Breast epithelium (tissue), 4 donors: ENCODE measurements around the gene PPP3CB. TPM values are rescaled to one million over a fixed set of nuclear protein-coding genes. Genes with fewer than 3 reads are reported as not detected.

Source experiments
- DNase-seq, 2 donors: peaks; one replicate each; pipeline ENCODE4 v3.0.0-alpha.2; 2019; ENCODE audit warnings: low spot score in 2 of 2
- H3K27ac ChIP-seq, 2 donors: fragments of 200-600 bp; sonication (generic) in 1 of 2; one replicate each; pipeline ENCODE4 v1.5.1; 2016 to 2019; ENCODE audit warnings: mild to moderate bottlenecking in 1 of 2
- H3K27me3 ChIP-seq, 2 donors: fragments of 200-600 bp; sonication (generic) in 1 of 2; one replicate each; pipeline versions ENCODE4 v1.5.1 to v1.6.0; 2017 to 2019; ENCODE audit warnings: control low read depth in 1 of 2, mild to moderate bottlenecking in 1 of 2
- H3K36me3 ChIP-seq: fragments of 200-600 bp; one replicate; pipeline ENCODE4 v1.5.1; 2019
- H3K4me1 ChIP-seq, 2 donors: fragments of 200-600 bp; sonication (generic); one replicate each; pipeline ENCODE4 v1.5.1; 2016 to 2019; ENCODE audit warnings: control low read depth in 1 of 2
- H3K4me3 ChIP-seq, 3 donors: fragments of 200-600 bp; sonication (generic); 1 replicate in 2 of 3; 2 replicates in 1 of 3; pipeline ENCODE4 v1.5.1; 2016 to 2019; ENCODE audit warnings: mild to moderate bottlenecking in 3 of 3, moderate library complexity in 2 of 3
- H3K9me3 ChIP-seq, 2 donors: fragments of 200-600 bp; sonication (generic) in 1 of 2; one replicate each; pipeline ENCODE4 v1.5.1; 2016 to 2019; ENCODE audit warnings: control low read depth in 1 of 2
- POLR2A ChIP-seq: fragments of 450-650 bp; IDR thresholded peaks from one replicate; pipeline ENCODE4 v1.6.1; 2016; ENCODE audit warnings: antibody characterized with exemption, mild to moderate bottlenecking, moderate library complexity
- POLR2AphosphoS5 ChIP-seq, 3 donors: sonication (generic); formaldehyde crosslinking; IDR thresholded peaks; one replicate each; pipeline ENCODE4 v1.6.1; 2017; ENCODE audit warnings: antibody characterized with exemption in 3 of 3
- intact Hi-C: fragments of 100-400 bp; cut with DNase I; formaldehyde crosslinking; loops from one replicate; pipeline ENCODE4 v1.15.1; 2023; ENCODE audit warnings: low total_unique reads
- total RNA-seq, 3 donors: library from RNA; depleted of rRNA; stranded (reverse); fragments of >200 nt; gene quantifications; one replicate each; pipeline ENCODE4 v1.1.0, GENCODE V29; 2016
- TF ChIP-seq, protein P1 (sequence below), 3 donors: fragments of 450-650 bp; IDR thresholded peaks; one replicate each; pipeline ENCODE4 v1.5.1; 2016 to 2017; ENCODE audit warnings: antibody characterized with exemption in 3 of 3, mild to moderate bottlenecking in 3 of 3, moderate library complexity in 3 of 3

PPP3CB gene
- total RNA-seq, 3 donors from 2014 or later: 42.0 to 79.0 (median 49.5) TPM

DNA sequence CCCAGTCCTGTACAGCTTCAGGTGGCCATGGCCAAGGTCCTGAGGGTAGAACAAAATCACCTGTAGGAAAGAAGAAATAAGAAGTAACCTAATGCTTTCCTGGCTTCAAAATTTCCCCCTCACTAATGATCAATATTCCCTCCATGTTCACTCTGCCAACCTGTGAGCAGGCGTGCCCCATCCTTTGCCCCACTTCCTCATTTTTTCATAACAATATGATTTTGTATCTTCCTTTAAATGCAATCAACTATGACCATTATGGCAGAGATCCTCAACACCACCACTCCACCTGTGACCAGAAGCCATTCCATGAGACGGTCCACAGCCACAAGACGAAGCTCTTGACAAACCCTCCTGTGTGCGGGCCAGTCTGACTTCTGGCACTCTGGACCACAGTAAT is 69.5 kb downstream of the PPP3CB start:
- Histone ChIP-seq H3K9me3 (no peaks in the 10 kb centered on the region), H3K27me3 (no peaks in the 10 kb centered on the region), H3K36me3 (peaks cover 6% of the 10 kb centered on the region), H3K4me1 (no peaks in the 10 kb centered on the region), H3K4me3 (no peak overlapping the region), H3K27ac (no peak overlapping the region)
- no peak for DNase-seq
- intact Hi-C loops: no loop called here
- TF ChIP-seq POLR2A: no peak
- TF ChIP-seq POLR2AphosphoS5 (IDR thresholded peaks at IDR 0.05): no peak
- TF ChIP-seq, protein P1, sequence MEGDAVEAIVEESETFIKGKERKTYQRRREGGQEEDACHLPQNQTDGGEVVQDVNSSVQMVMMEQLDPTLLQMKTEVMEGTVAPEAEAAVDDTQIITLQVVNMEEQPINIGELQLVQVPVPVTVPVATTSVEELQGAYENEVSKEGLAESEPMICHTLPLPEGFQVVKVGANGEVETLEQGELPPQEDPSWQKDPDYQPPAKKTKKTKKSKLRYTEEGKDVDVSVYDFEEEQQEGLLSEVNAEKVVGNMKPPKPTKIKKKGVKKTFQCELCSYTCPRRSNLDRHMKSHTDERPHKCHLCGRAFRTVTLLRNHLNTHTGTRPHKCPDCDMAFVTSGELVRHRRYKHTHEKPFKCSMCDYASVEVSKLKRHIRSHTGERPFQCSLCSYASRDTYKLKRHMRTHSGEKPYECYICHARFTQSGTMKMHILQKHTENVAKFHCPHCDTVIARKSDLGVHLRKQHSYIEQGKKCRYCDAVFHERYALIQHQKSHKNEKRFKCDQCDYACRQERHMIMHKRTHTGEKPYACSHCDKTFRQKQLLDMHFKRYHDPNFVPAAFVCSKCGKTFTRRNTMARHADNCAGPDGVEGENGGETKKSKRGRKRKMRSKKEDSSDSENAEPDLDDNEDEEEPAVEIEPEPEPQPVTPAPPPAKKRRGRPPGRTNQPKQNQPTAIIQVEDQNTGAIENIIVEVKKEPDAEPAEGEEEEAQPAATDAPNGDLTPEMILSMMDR (IDR thresholded peaks at IDR 0.05): no peak

DNA sequence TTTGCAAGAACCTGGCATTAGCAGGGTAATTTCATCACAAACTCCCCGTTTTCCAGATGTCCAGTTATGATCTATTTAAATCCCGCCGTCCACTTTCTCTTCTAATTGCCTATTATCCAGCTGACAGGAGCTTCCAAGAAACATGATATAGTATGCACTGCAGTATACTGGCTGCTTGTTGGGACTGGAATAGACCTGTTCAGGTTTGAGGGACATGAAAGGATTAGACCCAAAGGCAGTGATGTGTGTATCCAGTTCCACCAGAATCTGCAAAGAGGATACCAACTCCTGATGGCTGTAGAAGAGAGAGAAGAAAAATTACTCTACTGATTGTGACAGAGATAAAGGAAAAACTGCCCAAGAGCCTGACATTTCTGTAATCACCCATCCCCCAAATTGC is 71.3 kb downstream of the PPP3CB start:
- Histone ChIP-seq H3K27me3 (no peaks in the 10 kb centered on the region), H3K9me3 (no peaks in the 10 kb centered on the region), H3K27ac (no peak overlapping the region), H3K4me3 (no peak overlapping the region), H3K4me1 (no peaks in the 10 kb centered on the region), H3K36me3 (peaks cover 6% of the 10 kb centered on the region)
- intact Hi-C loops: loop anchor here (5.0 kb wide), 1 partner anchor 303 kb away; no protein-coding TSS in a partner anchor
- TF ChIP-seq POLR2A (no peak), POLR2AphosphoS5 (IDR thresholded peaks at IDR 0.05) (no peak)
- TF ChIP-seq, protein P1 (IDR thresholded peaks at IDR 0.05): no peak
- DNase-seq: no peak

DNA sequence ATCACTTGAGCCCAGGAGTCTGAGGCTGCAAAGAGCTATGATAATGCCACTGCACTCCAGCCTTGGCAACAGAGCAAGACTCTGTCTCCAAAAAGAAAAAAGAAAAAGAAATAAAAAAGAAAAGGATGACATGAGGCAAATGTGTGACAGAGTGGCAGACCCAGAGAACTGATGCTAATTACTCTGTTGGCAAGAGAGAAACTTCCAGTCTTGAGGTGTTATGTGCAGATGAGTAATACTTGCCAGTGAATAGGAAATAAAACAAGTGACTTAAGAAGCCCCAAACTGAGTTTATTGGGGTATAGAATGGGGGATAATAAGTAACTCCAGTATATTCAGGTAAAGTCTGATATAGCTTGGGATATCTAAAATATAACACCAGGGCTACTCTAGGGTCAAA is 72.5 kb downstream of the PPP3CB start:
- DNase-seq: no peak
- Histone ChIP-seq H3K4me3 (no peak overlapping the region), H3K27me3 (no peaks in the 10 kb centered on the region), H3K4me1 (no peaks in the 10 kb centered on the region), H3K36me3 (peaks cover 6% of the 10 kb centered on the region), H3K9me3 (no peaks in the 10 kb centered on the region), H3K27ac (no peak overlapping the region)
- TF ChIP-seq POLR2AphosphoS5 (IDR thresholded peaks at IDR 0.05) (no peak), POLR2A (no peak)
- TF ChIP-seq, protein P1 (IDR thresholded peaks at IDR 0.05): no peak
- intact Hi-C loops: loop anchor here (5.0 kb wide), 1 partner anchor 304 kb away; no protein-coding TSS in a partner anchor

DNA sequence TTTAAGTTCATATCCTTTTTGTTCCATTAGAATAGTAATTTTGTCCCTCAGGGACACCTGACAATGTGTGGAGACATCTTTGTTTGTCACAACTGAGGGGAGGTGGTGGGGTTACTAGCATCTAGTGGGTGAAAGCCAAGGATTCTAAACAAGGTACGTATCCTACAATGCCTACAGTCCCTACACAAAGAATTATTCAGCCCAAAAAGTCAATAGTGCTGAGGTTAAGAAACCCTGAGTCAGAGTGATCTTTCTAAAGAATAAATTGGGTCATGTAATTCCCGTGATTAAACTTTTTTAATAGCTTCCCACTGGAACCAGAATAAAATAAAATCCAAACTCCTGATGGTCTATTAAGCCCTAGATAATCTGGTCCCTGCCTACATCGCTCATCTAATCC is 79.3 kb downstream of the PPP3CB start:
- H3K4me1 ChIP-seq: no peaks in the 10 kb centered on the region
- H3K27me3 ChIP-seq: no peaks in the 10 kb centered on the region
- H3K36me3 ChIP-seq: no peaks in the 10 kb centered on the region
- H3K27ac ChIP-seq: no peak overlapping the region
- DNase-seq: no peak
- H3K9me3 ChIP-seq: no peaks in the 10 kb centered on the region
- intact Hi-C loops: loop anchor here (10.0 kb wide), 1 partner anchor 1028 kb away; no protein-coding TSS in a partner anchor
- TF ChIP-seq POLR2AphosphoS5 (IDR thresholded peaks at IDR 0.05) (no peak), POLR2A (no peak)
- TF ChIP-seq, protein P1 (IDR thresholded peaks at IDR 0.05): no peak
- no peak overlapping the region for H3K4me3 ChIP-seq

DNA sequence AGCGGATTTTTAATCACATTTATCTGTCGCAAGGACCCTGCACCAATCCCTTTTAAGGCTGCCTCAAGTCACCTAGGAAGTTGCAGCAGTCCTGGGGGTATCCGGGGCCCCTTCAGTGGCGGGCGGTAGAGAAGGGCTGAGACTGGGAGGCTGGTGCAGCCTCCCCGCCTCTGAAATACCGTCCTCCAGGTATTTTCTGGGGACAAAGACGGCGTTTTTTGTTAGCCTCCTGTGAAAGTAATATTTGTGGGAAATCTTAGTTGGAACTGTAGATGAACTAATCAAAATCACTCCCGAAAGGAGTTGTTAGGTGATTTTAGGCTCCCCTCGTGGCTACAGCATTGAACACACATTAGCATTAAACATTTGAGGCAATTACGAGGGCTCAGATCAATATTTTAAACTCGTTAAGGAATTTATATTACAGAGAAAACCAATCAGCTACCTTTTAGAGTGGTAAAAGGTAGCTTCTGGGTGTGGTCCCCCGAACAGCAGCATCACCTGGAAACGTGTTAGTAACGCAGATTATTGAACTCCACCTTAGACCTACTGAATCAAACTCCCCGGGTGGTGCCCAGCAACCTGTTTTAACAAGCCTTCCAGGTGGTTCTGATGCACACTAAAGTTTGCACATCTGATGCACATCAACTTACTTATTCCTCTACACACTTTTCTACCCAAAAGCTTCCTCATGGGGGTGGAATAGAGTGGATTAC is 81.4 kb downstream of the PPP3CB start:
- H3K9me3 ChIP-seq: no peaks in the 10 kb centered on the region
- no peaks in the 10 kb centered on the region for H3K27me3 ChIP-seq
- H3K4me1 ChIP-seq: no peaks in the 10 kb centered on the region
- intact Hi-C loops: loop anchor here (10.0 kb wide), 1 partner anchor 1030 kb away; no protein-coding TSS in a partner anchor
- no peak for DNase-seq
- peak overlapping the region; percentile 98 for H3K27ac ChIP-seq
- no peaks in the 10 kb centered on the region for H3K36me3 ChIP-seq
- TF ChIP-seq, protein P1 (IDR thresholded peaks at IDR 0.05): peak in 1 of 3 donors; percentile 28
- no peak for TF ChIP-seq POLR2AphosphoS5 (IDR thresholded peaks at IDR 0.05)
- peak overlapping the region; percentile 75 to 91 (median 88) for H3K4me3 ChIP-seq
